B cell (primary cell): ENCODE data around the gene TMEM108. TPM values are rescaled to one million over a fixed set of nuclear protein-coding genes. Genes with fewer than 3 reads are reported as not detected.

ENCODE experiments used
- ATAC-seq: fragments of 200-7000 bp; cut with Tn5 transposase; one replicate; pipeline ENCODE4 v1.10.0; 2021; ENCODE audit warnings: low read depth, mild to moderate bottlenecking, moderate number of reproducible peaks, moderate library complexity
- CTCF ChIA-PET: fragments of 350-600 bp; sonication (Branson Sonifier 250); formaldehyde crosslinking; loops from one replicate; lab custom pipeline; 2021; ENCODE audit warnings: antibody characterized with exemption, inconsistent platforms; lab: Charles Lee
- POLR2A ChIA-PET: fragments of 350-600 bp; sonication (Branson Sonifier 250); formaldehyde crosslinking; loops from one replicate; lab custom pipeline; 2021; ENCODE audit warnings: antibody characterized with exemption; lab: Charles Lee
- DNase-seq: peaks from one replicate; pipeline ENCODE4 v3.0.0; 2013
- H2AFZ ChIP-seq: 2 replicates; pipeline ENCODE4 v1.6.1; 2012; ENCODE audit warnings: mild to moderate bottlenecking, low read depth, low read length; ENCODE audit not compliant: insufficient read depth, poor library complexity, severe bottlenecking
- H3K27ac ChIP-seq, 2 donors: 1 replicate in 1 of 2; 2 replicates in 1 of 2; pipeline ENCODE4 v1.5.1; 2012 to 2013; ENCODE audit warnings: low read length in 2 of 2, mild to moderate bottlenecking in 2 of 2, moderate library complexity in 1 of 2
- H3K27me3 ChIP-seq, 4 experiments: fragments of 200-600 bp in 1 of 4; sonication (generic) in 1 of 4; replicated peaks in 1 of 4; 1 replicate in 2 of 4; 2 replicates in 2 of 4; pipeline versions ENCODE4 v1.6.1 to v1.7.0; 2013 to 2016; ENCODE audit warnings: low read length in 3 of 4, mild to moderate bottlenecking in 2 of 4, mixed read lengths in 1 of 4, moderate library complexity in 1 of 4; ENCODE audit not compliant: insufficient read depth in 4 of 4, control insufficient read depth in 3 of 4; ENCODE audit errors: control extremely low read depth in 1 of 4
- H3K36me3 ChIP-seq, 2 experiments: replicated peaks in 1 of 2; 1 replicate in 1 of 2; 2 replicates in 1 of 2; pipeline versions ENCODE4 v1.6.1 to v1.7.1; 2013; ENCODE audit warnings: low read length in 1 of 2; ENCODE audit not compliant: insufficient read depth in 2 of 2, control insufficient read depth in 1 of 2; ENCODE audit errors: control extremely low read depth in 1 of 2, extremely low read depth in 1 of 2
- H3K4me1 ChIP-seq, 2 donors: fragments of 200-600 bp in 1 of 2; sonication (generic) in 1 of 2; 1 replicate in 1 of 2; 2 replicates in 1 of 2; pipeline versions ENCODE4 v1.5.1 to v1.6.1; 2013 to 2017; ENCODE audit warnings: low read length in 2 of 2; ENCODE audit not compliant: control insufficient read depth in 2 of 2, insufficient read depth in 2 of 2
- H3K4me2 ChIP-seq: replicated peaks from 2 replicates; pipeline ENCODE3; 2012; ENCODE audit warnings: mild to moderate bottlenecking, low read depth, low read length; ENCODE audit not compliant: poor library complexity, severe bottlenecking
- H3K4me3 ChIP-seq, 5 experiments: fragments of 200-600 bp in 1 of 5; sonication (generic) in 1 of 5; 1 replicate in 3 of 5; 2 replicates in 2 of 5; pipeline versions ENCODE4 v1.5.1 to v1.7.0; 2011 to 2016; ENCODE audit warnings: low read length in 4 of 5, mild to moderate bottlenecking in 4 of 5, low read depth in 2 of 5, control low read depth in 1 of 5, moderate library complexity in 1 of 5; ENCODE audit not compliant: insufficient read depth in 1 of 5; ENCODE audit errors: control extremely low read depth in 1 of 5, extremely low read depth in 1 of 5
- H3K79me2 ChIP-seq: fragments of 200-600 bp; sonication (generic); one replicate; pipeline ENCODE4 v1.6.0; 2016; ENCODE audit warnings: low read length; ENCODE audit not compliant: control insufficient read depth, insufficient read depth
- H3K9ac ChIP-seq: fragments of 200-600 bp; sonication (generic); 2 replicates; pipeline ENCODE4 v1.6.1; 2017; ENCODE audit warnings: mild to moderate bottlenecking, low read length, moderate library complexity
- H3K9me3 ChIP-seq, 3 donors: one replicate each; pipeline versions ENCODE4 v1.6.1 to v1.7.1; 2013; ENCODE audit warnings: low read length in 2 of 3; ENCODE audit not compliant: control insufficient read depth in 2 of 3, insufficient read depth in 1 of 3; ENCODE audit errors: control extremely low read depth in 1 of 3
- H4K20me1 ChIP-seq: 2 replicates; pipeline ENCODE4 v1.6.0; 2012; ENCODE audit warnings: mild to moderate bottlenecking, low read length; ENCODE audit not compliant: insufficient read depth, control insufficient read depth, poor library complexity, severe bottlenecking
- H3K27ac Mint-ChIP-seq: one replicate; pipeline ENCODE4 v1.8.0; 2021; ENCODE audit warnings: mixed read lengths
- H3K27me3 Mint-ChIP-seq: one replicate; pipeline ENCODE4 v1.8.0; 2021; ENCODE audit warnings: mixed read lengths
- H3K4me1 Mint-ChIP-seq: one replicate; pipeline ENCODE4 v1.8.0; 2021; ENCODE audit warnings: mixed read lengths
- H3K4me3 Mint-ChIP-seq: one replicate; pipeline ENCODE4 v1.8.0; 2021; ENCODE audit warnings: mixed read lengths
- H3K9me3 Mint-ChIP-seq: one replicate; pipeline ENCODE4 v1.8.0; 2022; ENCODE audit warnings: mixed read lengths; ENCODE audit not compliant: insufficient read depth
- EZH2 ChIP-seq: IDR thresholded peaks from 2 replicates; pipeline ENCODE4 v1.6.1; 2012; ENCODE audit warnings: borderline replicate concordance, low read depth, mild to moderate bottlenecking, moderate library complexity, low read length; ENCODE audit not compliant: insufficient read depth, poor library complexity, severe bottlenecking
- WGBS: methylation state at CpG from one replicate; pipeline ENCODE4 v1.1.5; 2013; ENCODE audit warnings: missing lambda C conversion rate; ENCODE audit not compliant: insufficient coverage; 5-methylcytosine and 5-hydroxymethylcytosine counted together
- intact Hi-C: fragments of 100-400 bp; cut with micrococcal nuclease; formaldehyde crosslinking; loops from one replicate; pipeline ENCODE4 v1.10.0; 2022
- polyA plus RNA-seq: library from polyadenylated mRNA; depleted of rRNA; stranded (reverse); fragments of >200 nt; gene quantifications from 2 replicates; pipeline ENCODE4 v1.2.3, GENCODE V29; 2012
- total RNA-seq, 2 donors: library from RNA; stranded (reverse); fragments of 120-200 nt in 1 of 2; gene quantifications; 1 replicate in 1 of 2; 2 replicates in 1 of 2; pipeline versions ENCODE4 v1.2.3 to v1.2.4, GENCODE V29; 2013 to 2022
- TF ChIP-seq, protein P1 (sequence below): fragments of 200-600 bp; IDR thresholded peaks from one replicate; pipeline ENCODE4 v1.8.0; 2022; ENCODE audit warnings: antibody characterized with exemption, mild to moderate bottlenecking

Gene TMEM108
- total and polyA plus RNA-seq, 2 donors (not counting 1 experiment from before 2014, with no cell fraction given), result not detected

GRCh38 chr3:133083395-133083794 is 45.2 kb downstream of the TMEM108 start:
- Mint-ChIP-seq H3K27ac (no peak overlapping the region), H3K4me3 (no peak overlapping the region), H3K9me3 (peaks cover 8% of the 10 kb centered on the region), H3K4me1 (no peaks in the 10 kb centered on the region), H3K27me3 (peaks cover 9% of the 10 kb centered on the region)
- Histone ChIP-seq H4K20me1 (no peaks in the 10 kb centered on the region), H3K27ac (no peak overlapping the region), H3K9me3 (peaks cover 0 to 1% (median 0%) of the 10 kb centered on the region in 3 donors), H2AFZ (no peak overlapping the region), H3K27me3 (no peaks in the 10 kb centered on the region), H3K4me2 (no peak overlapping the region), H3K36me3 (no peaks in the 10 kb centered on the region), H3K4me3 (no peak overlapping the region), H3K79me2 (no peaks in the 10 kb centered on the region), H3K4me1 (no peaks in the 10 kb centered on the region), H3K9ac (no peak overlapping the region)
- no CpG with 5 or more reads among the region's 1 CpG for WGBS
- TF ChIP-seq EZH2, result no peak
- ATAC-seq (no peak), DNase-seq (no peak)
- ChIA-PET POLR2A (no interaction called here), CTCF (no interaction called here)
- intact Hi-C loops, result no loop called here

GRCh38 chr3:133089906-133090485 is 51.8 kb downstream of the TMEM108 start:
- WGBS, result no CpG with 5 or more reads among the region's 2 CpGs
- H3K4me3 Mint-ChIP-seq, result no peak overlapping the region
- peaks cover 6% of the 10 kb centered on the region for H3K27me3 Mint-ChIP-seq
- H3K27ac Mint-ChIP-seq, result no peak overlapping the region
- ChIA-PET CTCF (no interaction called here), POLR2A (no interaction called here)
- TF ChIP-seq, protein P1, sequence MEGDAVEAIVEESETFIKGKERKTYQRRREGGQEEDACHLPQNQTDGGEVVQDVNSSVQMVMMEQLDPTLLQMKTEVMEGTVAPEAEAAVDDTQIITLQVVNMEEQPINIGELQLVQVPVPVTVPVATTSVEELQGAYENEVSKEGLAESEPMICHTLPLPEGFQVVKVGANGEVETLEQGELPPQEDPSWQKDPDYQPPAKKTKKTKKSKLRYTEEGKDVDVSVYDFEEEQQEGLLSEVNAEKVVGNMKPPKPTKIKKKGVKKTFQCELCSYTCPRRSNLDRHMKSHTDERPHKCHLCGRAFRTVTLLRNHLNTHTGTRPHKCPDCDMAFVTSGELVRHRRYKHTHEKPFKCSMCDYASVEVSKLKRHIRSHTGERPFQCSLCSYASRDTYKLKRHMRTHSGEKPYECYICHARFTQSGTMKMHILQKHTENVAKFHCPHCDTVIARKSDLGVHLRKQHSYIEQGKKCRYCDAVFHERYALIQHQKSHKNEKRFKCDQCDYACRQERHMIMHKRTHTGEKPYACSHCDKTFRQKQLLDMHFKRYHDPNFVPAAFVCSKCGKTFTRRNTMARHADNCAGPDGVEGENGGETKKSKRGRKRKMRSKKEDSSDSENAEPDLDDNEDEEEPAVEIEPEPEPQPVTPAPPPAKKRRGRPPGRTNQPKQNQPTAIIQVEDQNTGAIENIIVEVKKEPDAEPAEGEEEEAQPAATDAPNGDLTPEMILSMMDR, result no peak
- TF ChIP-seq EZH2, result no peak
- ATAC-seq, result no peak
- Histone ChIP-seq H3K27me3 (no peaks in the 10 kb centered on the region), H3K27ac (no peak overlapping the region), H3K9ac (no peak overlapping the region), H3K36me3 (no peaks in the 10 kb centered on the region), H3K4me2 (no peak overlapping the region), H3K4me3 (no peak overlapping the region), H3K9me3 (no peaks in the 10 kb centered on the region), H3K4me1 (no peaks in the 10 kb centered on the region), H2AFZ (no peak overlapping the region), H3K79me2 (no peaks in the 10 kb centered on the region), H4K20me1 (no peaks in the 10 kb centered on the region)
- no peaks in the 10 kb centered on the region for H3K9me3 Mint-ChIP-seq
- intact Hi-C loops, result no loop called here
- no peaks in the 10 kb centered on the region for H3K4me1 Mint-ChIP-seq
- DNase-seq, result no peak
